Stimulated activated CD8-positive, alpha-beta memory T cell treated with anti-CD3 and anti-CD28 coated beads, Interleukin-7, amount 100 ng/mL, for 4 hours (primary cell): ENCODE results near the gene SRSF2.
"Not testable (repeated sequence)": the region's sequence is repeated elsewhere in the genome, so short reads cannot be mapped to it uniquely, and the experiment has no call there.

Experiments used
- DNase-seq, 2 donors: peaks; one replicate each; pipeline ENCODE4 v3.0.0-alpha.2; 2020; ENCODE audit warnings: low read depth in 2 of 2

Gene SRSF2

DNA sequence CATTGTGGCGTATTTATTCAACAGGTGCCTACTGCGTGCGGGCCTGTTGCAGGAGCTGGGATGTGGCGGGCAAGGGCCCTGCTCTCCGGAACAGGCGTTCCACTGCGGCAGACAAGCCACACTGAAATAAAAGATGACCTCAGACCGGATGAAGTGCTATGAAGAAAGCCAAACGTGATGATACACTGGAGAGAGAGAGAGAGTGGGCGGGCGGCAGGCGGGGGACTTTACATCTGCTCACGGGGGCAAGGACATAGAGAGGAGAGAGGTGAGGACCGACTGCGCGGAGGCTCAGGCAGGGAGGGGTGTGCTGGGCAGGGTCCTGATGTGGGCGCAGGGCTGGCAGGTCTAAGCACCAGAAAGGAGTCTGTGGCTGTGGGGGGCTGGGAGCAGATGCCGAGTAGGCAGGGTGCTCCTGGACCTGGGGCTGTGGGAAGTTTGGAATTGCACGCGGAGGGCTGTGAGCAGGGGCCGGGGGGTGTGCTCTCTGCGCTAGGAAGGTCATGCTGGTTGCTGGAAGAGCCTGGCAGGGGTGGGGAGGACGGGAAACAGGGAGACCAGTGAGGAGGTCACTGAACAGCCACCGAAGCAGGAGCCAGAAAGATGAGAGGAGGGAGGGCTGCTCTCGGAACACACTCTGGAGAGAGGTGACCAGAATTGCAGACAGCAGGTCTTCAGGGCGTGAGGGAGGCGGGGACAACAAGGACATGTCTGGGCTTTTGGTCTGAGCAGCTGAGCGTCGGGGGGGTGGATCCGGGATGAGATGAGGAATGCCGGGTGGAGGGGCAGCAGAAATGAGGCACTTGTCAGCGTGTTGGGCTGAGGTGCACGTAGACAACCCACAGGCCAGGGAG, 36.3 kb downstream of the SRSF2 start:
- DNase-seq: peak in 1 of 2 donors; percentile 22

DNA sequence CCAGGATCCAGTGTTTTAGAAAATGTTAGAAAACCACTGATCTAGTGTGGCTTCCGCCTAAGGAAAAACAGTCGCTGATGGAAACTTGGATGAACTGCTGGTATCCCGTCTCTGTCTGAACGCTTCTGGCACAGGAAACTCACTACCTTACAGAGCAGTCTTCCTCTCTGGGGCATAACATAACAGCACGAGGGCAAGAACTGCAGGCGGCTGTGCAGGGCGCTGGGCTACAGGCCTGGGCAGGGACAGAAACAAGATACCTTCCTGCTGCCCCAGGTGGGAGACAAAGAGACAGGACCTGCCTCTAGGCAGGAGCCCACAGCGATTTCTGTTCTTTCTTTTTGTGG, 36.9 kb downstream of the SRSF2 start:
- DNase-seq: no peak

DNA sequence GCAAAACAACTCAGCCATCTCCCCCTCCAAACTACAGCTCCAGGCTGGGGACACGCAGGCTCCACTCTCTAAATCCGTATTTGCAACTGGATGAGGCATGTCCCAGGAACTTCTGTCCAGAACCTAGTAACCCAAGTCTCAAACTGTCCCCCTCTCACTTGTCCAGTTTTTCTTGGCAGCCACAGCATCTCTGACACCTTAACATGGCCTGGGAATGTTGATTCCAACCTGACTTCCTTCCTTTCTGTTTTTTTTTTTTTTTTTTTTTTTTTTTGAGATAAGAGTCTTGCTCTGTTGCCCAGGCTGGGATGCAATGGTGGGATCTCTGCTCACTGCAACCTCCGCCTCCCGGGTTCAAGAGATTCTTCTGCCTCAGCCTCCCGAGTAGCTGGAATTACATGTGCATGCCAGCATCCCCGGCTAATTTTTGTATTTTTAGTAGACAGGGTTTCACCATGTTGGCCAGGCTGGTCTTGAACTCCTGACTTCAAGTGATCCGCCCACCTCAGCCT, 38.6 kb downstream of the SRSF2 start:
- DNase-seq: not testable (repeated sequence)

DNA sequence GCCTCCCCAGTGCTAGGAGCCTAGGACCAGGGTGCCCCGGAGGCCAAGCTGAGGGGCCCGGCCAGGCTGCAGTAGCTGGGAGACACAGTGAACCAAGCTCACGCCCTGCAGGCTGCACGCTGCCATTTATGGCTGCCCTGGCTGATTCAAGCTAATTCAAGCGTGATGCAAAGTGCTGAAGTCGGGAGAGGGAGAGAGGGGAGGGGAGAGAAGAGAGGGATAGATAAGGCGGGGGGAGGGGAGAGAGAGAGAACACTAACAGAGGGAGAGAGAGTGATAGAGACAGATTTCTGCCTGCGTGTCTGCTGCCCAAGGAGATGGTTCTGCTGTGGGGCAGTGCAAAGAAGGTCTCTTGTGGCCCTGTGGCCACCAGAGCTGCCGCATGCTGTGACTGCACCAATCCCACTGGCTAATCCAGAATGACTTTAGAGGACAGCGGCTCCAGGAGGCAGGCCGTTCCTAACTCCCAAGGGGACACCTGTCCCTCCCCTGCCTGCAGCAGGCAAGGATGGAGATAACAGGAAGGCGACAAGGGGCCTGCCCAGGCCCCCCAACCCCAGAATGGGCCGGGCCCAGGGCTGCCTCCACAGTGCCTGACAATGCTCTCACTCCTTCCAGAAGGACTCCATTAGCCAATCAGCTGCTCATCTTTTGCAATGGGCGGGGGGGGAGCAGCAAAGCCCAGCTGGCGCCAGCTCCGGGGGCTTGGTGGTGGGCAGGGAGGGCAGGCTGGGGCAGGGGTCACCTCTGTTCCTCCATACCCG, 39.2 kb downstream of the SRSF2 start:
- no peak for DNase-seq

DNA sequence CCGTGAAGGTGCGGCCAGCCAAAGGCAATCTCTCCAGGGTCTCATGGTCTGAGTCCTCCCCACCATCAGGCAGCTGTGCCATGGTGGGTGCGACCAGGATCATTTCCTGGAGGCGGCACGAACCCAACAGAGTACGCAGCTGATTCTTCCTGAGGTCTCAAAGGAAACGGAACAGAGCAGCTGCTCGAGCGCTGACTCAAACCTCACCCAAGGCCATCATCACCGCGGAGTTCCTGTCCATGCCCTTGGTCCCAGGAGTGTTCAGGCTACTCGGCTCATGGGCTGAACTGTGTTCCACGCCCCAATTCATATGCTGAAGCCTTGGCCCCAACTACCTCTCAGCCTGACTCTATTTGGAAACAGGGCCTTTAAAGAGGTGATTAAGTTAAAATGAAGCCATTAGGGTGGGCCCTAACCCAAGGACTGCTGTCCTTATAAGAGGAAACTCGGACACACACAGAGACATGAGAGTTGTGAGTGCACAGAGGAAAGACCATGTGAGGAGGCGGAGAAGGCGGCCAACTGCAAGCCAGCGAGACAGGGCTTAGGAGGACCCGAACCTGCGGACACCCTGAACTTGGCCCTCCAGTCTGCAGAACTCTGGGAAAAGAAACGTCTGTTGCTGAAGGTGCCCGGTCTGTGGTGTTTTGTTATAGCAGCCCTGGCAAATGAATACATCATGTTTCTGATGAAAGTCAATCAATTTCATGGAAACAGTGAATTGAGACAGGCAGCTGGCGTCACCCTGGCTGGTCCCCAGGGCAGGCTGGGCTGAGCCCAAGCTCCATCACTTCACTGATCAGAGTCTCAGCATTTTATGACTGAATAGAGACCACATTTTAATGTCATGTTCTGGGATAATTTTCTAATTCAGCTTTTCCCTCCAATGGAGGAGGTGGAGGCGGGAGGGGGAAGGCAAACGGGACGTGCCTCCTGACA, 40.1 kb downstream of the SRSF2 start:
- DNase-seq: no peak

DNA sequence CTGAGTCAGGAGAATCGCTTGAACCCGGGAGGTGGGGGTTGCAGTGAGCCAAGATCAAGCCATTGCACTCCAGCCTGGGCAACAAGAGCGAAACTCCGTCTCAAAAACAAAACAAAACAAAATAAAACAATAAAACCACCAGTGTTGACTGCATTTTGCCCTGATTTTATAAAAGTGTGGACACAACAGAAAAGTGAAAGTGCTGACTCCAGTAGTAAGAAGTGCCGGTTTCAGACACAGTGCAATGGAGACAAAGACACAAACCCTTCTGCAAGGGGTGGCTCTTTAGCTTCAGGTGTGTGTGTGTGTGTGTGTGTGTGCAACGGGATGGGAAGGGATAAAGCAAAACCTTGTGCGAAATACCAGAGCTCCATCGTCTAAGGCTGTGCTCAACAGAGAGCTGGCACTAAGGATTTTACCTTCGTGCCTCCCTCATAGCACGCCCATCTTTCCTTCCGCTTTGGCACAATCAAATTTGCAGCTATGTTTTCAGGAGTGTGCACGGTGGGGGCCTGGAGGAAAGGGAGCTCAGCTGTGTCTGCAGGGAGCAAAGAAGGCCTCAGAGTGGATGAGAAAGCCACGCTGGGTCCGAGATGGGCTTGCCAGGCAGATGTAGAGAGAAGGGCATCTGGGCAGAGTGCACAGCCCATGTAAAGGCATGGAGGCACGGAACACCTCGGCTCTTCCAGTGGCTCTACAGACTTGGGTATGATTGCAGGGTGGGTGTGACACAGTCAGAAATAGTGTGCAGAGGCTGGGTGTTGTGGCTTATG, 41.9 kb downstream of the SRSF2 start:
- DNase-seq: no peak

DNA sequence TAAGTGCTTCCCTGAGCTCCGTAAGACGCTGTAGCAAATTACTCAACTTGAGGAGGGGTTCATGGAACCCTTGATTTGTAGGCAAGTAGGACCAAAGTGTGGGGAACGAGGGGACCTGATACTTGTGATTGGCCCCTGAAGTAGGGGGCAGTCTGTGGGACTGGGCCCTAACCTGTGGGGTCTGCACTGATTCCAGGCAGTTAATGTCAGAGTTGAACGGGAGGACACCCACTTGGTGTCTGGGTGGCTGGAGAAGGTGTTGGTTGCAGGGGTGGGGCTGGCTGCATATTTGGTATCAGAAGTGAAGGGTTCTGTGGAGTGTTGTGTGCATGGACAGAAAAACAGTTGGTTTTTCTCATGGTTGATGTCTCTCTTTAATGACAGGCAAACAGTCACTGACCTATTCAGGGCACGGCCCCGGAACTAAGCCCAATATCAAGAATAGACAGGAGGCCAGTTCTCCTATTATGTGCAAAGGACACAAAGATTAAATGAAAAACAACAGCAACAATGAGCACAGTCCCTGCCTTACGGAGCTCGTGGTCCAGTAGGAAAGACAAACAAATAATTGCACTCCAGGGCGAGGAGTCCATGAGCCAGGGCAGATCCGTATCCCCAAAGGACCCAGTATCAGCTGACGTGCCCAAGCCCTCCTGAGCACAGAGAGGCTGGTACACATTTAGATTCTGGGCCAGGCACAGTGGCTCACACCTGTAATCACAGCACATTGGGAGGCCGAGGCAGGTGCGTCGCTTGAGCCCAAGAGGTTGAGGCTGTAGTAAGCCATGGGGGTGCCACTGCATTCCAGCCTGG, 45.5 kb downstream of the SRSF2 start:
- DNase-seq: no peak

DNA sequence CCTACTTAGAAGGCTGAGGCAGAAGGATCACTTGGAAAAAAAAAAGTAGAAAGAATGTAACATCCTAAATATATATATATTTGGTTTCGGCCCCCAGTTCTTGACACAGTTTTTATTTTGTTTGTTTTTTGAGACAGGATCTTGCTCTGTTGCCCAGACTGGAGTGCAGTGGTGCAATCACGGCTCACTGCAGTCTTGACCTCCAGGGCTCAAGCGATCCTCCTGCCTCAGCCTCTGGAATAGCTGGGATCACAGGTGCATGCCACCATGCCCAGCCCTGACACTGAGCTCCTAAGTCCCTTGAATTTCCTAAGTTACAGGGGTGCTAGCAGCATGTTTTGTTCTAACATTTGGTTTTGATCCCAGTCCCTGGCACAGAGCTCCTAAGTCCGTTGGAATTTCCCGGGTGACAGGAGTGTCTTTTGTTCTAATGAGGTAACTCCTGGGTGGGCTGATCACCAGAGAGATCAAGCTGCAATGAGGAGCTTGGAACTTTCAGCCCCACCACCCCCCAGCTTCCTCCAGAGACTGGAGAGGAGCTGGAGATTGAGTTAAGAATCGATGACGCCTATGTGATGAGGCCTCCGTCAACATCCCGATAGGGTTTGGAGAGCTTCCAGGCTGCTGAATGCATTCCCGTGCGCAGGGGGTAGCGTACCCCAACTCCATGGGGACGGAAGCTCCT, 46.4 kb downstream of the SRSF2 start:
- no peak for DNase-seq

DNA sequence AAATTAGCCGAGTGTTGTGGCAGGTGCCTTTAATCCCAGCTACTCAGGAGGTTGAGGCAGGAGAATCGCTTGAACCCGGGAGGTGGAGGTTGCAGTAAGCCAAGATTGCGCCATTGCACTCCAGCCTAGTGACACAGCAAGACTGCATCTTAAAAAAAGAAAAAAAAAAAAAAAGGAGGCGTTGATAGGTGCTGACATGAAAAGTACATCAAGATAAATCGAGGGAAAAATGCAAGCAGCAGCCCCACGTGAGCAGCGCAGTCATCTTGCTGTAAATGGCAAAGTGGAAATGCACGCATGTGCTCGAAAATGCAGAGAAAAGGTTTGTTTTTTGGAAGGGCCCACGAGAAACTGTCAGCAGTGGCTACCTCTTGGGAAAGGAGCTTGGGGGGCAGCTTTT, 47.3 kb downstream of the SRSF2 start:
- DNase-seq: no peak

DNA sequence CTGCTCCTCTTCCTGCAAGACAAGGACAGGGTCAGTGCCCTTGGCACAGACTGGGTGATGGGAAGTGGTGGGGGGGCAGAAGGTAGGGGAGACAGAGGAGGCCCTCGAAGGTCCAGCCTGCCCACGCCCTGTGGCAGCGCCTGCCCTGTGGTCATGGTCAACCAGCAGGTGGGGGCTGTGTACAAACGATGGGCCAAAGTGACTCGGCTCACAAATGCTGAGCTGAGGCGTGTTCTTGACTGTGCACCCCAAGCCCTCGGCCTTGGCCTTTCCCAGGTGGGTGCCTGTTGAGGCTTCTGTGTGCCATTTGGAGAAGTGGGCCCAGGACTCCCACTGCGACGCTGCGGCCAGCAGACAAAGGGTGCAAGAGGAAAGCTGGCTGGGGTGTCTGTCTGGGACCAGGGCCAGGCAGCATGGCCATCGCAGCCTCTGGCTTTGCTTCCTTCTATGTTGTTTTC, 48.9 kb downstream of the SRSF2 start:
- no peak for DNase-seq

DNA sequence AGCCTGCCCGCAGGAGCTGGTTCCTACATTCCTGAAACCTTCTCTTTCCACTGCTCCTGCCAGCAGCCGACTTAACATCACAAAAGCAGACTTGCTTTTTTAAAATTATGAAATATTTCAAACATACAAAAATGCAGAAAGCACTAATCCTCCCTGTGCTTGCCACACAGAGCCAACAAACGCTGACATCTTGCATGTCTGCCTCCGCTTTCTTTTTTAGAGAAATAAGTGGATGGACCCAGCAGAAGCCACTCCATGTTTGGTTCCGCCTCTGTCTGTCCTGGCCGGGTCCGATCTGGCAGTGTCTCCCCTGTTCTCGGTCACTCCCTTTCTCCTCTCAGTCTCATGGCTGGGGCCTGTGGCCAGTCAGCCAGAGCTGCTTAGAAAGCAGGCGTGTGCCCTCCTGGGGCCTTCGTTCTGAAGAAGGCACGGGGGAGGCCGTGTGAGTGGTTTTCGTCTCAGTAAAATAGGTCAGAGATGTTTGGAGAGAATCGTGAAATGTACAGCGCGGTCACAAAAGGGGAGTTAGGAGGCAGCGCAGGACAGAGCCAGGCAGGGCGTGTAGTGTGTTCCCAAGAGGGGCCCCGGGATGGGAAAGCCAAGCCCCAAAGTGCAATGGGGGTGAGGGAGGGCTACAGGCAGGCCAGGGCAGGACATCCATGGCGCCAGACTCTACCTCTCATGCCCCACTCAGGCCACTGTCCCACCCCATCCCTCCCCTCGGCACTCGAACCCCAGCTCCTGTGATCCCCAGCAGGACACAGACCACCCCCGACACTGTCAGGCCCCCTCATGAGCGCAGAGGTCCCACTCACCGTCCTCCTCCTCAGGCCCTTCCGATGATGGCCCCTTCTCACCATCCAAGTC, 49.6 kb downstream of the SRSF2 start:
- no peak for DNase-seq

DNA sequence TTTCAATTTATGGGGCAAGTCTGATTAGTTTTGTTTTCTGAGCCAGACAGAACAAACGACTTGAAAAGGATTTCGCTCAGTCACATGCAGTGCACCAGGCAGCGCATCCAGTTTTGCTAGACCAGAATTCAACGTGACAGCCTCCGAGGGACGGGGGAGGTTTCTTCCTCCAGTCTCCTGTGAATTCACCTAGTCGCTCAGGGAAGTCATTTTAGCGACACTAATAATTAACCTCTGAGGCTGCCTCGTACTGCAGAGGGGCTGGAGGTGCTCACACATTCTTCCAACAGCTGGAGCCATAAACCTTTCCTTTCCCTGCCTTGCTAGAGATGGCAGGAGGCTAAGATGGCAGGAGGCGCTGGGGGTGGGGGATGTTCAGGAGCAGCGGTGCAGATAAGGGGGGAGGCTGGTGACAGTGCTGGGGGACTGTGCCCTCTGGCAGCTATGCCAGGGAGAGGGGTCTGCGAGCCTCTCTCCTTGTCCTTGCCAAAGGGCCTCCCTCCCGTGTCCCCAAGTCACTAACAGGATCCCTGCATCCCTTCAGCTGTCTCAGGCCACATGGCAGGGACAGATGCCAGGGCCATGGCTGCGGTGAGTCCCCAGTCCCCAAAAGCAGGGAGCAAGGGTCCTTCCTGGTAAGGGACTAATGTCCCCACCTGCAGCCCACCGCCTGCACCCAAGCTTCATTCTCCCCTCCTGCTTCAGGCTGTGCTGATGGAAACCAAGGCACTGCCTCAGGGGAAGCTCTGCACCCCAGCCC, 50.4 kb downstream of the SRSF2 start:
- no peak for DNase-seq

DNA sequence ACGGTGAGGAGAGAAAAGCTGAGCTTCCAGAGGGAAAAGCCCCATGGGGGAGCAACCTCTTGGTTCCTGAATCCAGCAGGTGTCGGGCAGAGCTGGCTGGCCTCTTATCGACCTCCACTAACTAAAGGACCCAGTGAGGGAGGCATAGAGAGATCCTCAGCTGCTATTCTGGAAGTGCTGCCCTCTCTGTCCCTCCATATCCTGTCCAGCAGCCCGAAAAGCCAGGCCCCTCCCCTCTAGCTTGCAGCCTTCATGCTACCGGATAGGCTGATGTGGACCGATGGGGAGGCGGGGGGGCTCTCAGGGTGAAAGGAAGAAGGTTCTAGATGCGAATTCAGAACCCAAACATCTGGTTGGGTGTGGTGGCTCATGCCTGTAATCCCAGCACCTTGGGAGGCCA, 51.3 kb downstream of the SRSF2 start:
- no peak for DNase-seq

DNA sequence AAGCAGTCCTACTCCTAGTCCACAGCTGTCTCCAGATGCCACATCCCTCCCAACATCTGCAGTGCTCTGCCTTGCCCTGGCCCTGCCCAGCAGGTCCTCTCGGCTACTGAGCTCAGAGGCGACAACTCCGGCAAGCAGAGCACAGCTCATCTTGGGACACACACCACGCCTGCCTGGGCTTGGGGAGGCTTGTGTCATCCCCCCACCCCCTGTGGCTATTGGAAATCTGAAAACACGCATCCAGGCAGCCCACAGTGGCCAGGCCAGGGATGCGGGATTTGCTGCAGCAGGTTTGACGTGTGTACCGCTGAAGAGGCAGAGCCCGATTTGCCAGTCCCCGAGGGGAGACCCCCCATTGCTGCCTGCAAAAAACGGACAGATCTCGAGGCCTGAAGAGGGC, 51.8 kb downstream of the SRSF2 start:
- no peak for DNase-seq

DNA sequence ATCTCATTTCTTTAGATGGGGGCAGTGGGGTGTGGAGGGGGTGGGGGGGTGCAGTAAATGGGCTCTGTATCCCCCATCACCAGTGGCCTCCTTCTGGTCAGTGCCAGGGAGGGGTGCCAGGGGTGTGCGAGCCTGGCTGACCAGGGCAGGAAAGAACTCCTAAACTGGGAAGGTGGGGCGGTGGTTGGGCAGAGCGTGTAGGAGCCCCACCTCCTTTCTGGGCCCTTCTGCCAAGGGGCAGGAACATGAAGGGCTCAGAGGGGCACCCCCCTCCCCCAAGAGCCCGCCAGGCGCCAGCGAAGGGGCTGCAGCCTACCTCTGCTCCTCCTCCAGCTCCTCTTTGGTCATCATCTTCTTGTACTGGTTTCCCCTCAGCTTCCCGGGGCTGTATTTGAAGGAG, 52.4 kb downstream of the SRSF2 start:
- DNase-seq: no peak
